AG20443 (cell line): ENCODE measurements around the gene ZCCHC18.

ENCODE experiments used
- DNase-seq: peaks from one replicate; pipeline ENCODE4 v3.0.0; 2012; ENCODE audit warnings: low spot score, mixed read lengths

The ZCCHC18 gene

DNA sequence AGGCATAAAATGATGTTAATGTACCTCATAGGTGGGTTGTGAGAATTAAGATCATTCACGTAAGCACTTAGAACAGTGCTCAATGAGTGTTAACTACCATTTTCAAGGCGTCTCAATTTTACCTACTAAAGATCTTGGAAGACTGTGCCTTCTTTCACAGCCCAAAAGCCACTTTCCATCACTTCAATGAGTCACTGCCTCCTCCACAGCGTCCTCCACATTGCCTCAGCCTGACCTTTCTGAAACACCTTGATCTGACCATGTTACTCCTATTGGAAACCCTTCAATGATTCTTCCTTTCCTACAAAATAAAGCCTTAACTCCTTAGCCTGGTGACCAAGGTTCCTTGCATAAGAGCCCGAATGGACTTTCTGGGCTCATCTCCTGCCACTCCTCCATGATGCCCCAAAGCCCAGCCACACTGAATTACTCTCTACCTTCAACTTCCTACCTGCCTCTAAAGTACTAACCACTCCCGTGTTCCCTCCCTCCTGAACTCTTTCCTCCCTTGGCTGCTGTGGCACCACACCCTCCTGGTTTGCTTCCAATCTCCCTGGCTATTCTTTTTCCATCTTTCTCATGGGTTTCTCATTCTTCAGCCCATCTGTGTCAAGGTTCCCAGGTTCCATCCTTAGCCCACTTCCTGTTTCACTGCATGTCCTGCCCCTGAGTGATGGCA is 22.4 kb downstream of the ZCCHC18 start:
- DNase-seq = no peak

- DNase-seq = no peak
Observed at GRCh38 chrX:104135677-104136076, 23.4 kb downstream of the ZCCHC18 start.

DNA sequence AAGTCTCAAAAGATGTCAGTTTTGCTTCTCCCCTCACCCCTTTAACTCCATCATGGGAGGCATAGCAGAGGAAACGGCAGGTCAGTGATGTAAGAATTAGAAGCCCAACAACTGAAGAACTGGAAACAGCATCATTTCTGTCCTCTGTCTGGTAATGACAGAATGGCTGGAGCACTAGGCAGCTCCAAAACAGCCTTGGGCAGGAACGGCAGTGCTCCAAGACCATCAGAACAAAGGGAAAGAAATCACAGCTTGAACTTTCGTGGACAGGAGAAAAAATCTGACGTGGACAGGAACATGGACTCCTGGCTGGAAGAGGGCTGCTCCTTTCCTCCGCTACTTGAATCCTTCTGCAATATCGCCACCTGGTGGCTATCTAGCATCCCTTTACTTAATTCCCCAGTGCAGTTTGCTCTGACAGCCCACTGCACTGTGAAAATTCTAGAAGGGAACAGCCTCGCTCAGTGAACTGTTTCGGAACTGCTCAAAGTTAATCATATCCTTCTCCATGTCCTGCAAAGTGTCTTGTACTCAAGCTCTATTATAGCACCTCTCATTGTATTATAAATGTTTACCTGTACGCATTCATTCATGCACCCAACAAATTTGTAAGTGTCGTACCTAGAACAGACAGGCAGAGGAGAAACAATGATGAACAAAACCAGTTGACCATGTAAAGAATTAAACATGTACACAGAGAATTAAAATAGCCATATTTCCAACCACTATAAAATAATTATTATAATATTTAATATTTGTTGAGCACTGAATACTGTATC is 24.1 kb downstream of the ZCCHC18 start:
- peak; percentile 79 for DNase-seq

DNA sequence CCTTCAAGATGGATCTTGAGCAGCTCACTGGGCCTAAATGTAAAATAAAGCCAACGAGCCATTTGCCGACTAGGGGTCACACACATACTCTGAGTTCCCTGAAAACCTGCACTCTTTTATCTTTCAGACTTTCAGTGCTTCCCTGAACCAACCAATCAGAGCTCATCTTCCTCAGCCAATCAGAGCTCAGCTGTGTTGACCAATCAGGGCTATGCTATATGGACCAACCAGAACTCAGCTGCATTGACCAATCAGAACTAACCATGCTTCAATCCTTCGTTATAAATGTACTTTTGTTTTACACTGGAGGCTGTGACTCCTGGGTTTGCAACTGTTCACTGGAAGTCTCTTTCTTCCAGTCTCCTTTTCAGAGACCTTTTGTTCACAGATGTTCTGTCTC is 25.2 kb downstream of the ZCCHC18 start:
- no peak for DNase-seq

GRCh38 chrX:104141087-104141760 is 28.9 kb downstream of the ZCCHC18 start:
- no peak for DNase-seq

DNA sequence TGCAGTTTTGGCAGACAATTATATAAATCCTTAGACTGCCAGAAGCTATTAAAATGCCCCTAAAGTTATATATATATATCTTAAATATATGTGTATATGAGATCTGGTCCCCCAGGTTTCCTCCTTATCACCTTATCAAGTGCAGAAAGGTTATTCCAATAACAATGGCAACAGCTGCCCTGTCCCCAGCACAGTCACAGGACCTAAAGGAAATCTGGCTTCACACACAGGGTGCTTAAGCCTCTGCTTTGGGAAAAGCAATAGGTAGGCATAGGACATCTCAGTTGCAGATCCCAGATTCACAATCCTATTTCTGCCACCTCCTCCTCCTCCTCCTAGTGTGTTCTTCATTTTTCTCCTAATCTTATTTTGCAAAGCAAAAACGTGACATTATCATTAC is 38.7 kb downstream of the ZCCHC18 start:
- DNase-seq = no peak

DNA sequence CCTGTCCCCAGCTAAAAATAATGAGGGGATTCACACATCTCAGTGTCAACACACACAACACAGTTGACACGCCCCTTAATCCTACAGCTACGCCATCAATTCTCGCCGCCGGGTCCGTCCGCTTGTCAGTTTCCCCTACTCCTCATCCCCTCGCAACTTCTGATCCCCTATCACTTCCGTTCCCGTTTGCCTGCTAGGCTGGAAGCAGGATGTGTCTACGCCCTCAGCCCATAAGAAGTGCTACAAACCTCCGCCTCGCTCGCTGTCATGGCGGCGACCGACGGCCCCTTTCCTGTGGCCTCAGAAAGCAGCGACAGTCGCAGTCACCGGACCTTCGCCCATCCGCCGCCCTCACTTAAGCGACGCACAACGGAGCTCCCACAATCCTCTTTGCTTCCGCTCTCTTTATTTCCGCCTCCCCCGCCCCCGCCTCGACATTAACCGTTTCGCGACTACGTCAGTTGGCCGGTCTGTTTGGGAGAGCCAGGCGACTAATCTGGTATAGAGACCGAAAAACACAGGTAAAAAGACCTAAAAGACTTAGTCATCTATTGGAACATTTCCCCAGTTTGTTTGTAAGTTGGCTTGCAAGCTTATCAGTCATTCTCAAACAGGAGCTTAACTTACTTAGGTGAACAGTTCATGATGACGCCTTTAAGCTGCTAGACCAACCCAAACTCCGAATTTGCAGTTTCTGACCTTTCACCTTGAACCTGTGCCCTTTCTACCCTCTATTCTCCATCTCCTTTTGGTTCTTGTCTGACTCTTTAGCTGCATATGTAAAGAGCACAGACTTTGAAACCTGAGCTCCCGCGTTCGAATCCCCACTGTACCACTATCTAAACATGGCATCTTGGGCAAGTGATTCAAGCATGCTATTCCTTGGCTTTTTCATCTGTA is 44.6 kb downstream of the ZCCHC18 start, which contains the start of gene SLC25A53:
Gene SLC25A53 (minus strand): TSS at position 380 of the 900 bp plus-strand sequence. CDS start 51,752 bp downstream, outside the sequence.
- DNase-seq = peak; percentile 79
